ENCODE data around the gene OBP2A.

DNA sequence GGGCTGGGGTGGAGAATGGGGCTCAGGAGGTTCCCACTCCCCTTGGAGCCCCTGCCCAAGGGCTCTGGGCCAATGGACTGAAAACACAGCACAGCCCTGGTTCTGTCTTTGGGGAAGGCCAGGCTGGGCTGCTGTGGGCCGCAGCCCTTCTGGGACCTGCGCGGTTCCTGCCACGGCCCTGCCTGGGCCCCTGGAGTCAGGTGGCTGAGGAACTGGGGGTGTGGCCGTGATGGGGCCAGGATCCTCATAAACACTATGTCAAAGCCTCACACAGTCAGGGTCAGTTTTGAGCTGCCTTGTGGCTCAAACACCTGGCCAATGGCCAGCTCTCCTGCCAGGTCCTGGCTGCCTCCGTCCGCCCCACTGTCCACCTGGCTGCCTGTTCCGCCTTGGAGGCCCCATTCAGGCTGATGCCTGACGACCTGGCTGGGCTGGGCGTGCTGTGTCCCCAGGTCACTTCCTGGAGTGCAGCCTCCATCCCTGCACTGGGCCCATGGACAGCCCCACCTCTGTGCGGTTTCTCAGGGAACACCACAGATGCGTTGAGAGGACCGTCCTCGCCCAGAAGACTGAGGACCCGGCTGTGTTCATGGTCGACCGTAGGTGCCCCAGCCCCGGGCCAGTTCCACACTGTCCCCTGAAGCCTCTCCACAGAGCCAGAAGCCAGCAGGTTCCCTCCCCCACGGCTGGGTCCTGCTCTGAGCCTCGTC is 43.1 kb downstream of the OBP2A start:
- TF ChIP-seq CTCF (IDR thresholded peaks at IDR 0.05) (no peak), EP300 (IDR thresholded peaks at IDR 0.05; ENCODE audit: low read depth) (no peak)

Measured in transverse colon (tissue), 3 donors.